CD14-positive monocyte (primary cell): Measurements from ENCODE around the gene CNN3. TPM values are rescaled to one million over a fixed set of nuclear protein-coding genes. Genes with fewer than 3 reads are reported as not detected.

Experiments
- DNase-seq, 3 donors: peaks; one replicate each; pipeline ENCODE4 v3.0.0-alpha.2; 2011 to 2022
- H2AFZ ChIP-seq: 2 replicates; pipeline ENCODE4 v1.6.0; 2012; ENCODE audit warnings: mild to moderate bottlenecking, low read depth, low read length, inconsistent platforms; ENCODE audit not compliant: insufficient read depth, poor library complexity, severe bottlenecking
- H3K27ac ChIP-seq, 2 donors: 1 replicate in 1 of 2; 2 replicates in 1 of 2; pipeline ENCODE4 v1.5.1; 2012 to 2013; ENCODE audit warnings: low read length in 2 of 2, control low read depth in 1 of 2, inconsistent platforms in 1 of 2, low read depth in 1 of 2, mild to moderate bottlenecking in 1 of 2
- H3K27me3 ChIP-seq, 2 donors: one replicate each; pipeline versions ENCODE4 v1.6.0 to v1.6.1; 2011 to 2013; ENCODE audit warnings: low read length in 2 of 2; ENCODE audit not compliant: control insufficient read depth in 2 of 2, insufficient read depth in 2 of 2
- H3K36me3 ChIP-seq, 2 donors: replicated peaks in 1 of 2; 1 replicate in 1 of 2; 2 replicates in 1 of 2; pipeline versions ENCODE4 v1.5.1 to v1.6.1; 2012 to 2013; ENCODE audit warnings: low read length in 2 of 2, control low read depth in 1 of 2, inconsistent platforms in 1 of 2, mild to moderate bottlenecking in 1 of 2; ENCODE audit not compliant: insufficient read depth in 2 of 2, control insufficient read depth in 1 of 2
- H3K4me1 ChIP-seq, 2 donors: 1 replicate in 1 of 2; 2 replicates in 1 of 2; pipeline versions ENCODE4 v1.5.1 to v1.6.1; 2012 to 2013; ENCODE audit warnings: low read length in 2 of 2, control low read depth in 1 of 2, inconsistent platforms in 1 of 2, mild to moderate bottlenecking in 1 of 2, moderate library complexity in 1 of 2; ENCODE audit not compliant: insufficient read depth in 2 of 2, control insufficient read depth in 1 of 2
- H3K4me2 ChIP-seq: replicated peaks from 2 replicates; pipeline ENCODE3; 2012; ENCODE audit warnings: low read length, moderate library complexity, mild to moderate bottlenecking; ENCODE audit not compliant: poor library complexity, severe bottlenecking; ENCODE audit errors: extremely low read depth
- H3K4me3 ChIP-seq, 3 experiments: fragments of 200-600 bp in 1 of 3; sonication (generic) in 1 of 3; replicated peaks in 1 of 3; 1 replicate in 2 of 3; 2 replicates in 1 of 3; pipeline ENCODE4 v1.5.1; 2011 to 2013; ENCODE audit warnings: low read length in 3 of 3, mild to moderate bottlenecking in 3 of 3, control low read depth in 2 of 3, low read depth in 2 of 3, inconsistent platforms in 1 of 3, moderate library complexity in 1 of 3
- H3K79me2 ChIP-seq: 2 replicates; pipeline ENCODE4 v1.6.0; 2012; ENCODE audit warnings: mild to moderate bottlenecking, control low read depth, inconsistent platforms, low read length, moderate library complexity; ENCODE audit not compliant: insufficient read depth
- H3K9ac ChIP-seq: 2 replicates; pipeline ENCODE4 v1.6.0; 2017; ENCODE audit warnings: low read length, mild to moderate bottlenecking; ENCODE audit not compliant: insufficient read depth, poor library complexity, severe bottlenecking
- H3K9me3 ChIP-seq, 2 donors: replicated peaks in 1 of 2; 1 replicate in 1 of 2; 2 replicates in 1 of 2; pipeline versions ENCODE4 v1.5.1 to v1.6.1; 2012 to 2013; ENCODE audit warnings: low read length in 2 of 2, control low read depth in 1 of 2; ENCODE audit not compliant: control insufficient read depth in 1 of 2, insufficient read depth in 1 of 2
- H4K20me1 ChIP-seq: 2 replicates; pipeline ENCODE4 v1.6.0; 2012; ENCODE audit warnings: mild to moderate bottlenecking, low read length, control low read depth, moderate library complexity; ENCODE audit not compliant: insufficient read depth
- H3K27ac Mint-ChIP-seq, 7 donors: one replicate each; pipeline ENCODE4 v1.8.0; 2020; ENCODE audit warnings: mild to moderate bottlenecking in 7 of 7, mixed read lengths in 7 of 7, moderate library complexity in 6 of 7, inconsistent platforms in 2 of 7
- H3K27me3 Mint-ChIP-seq, 3 donors: one replicate each; pipeline ENCODE4 v1.8.0; 2021 to 2022; ENCODE audit warnings: low read depth in 3 of 3, mild to moderate bottlenecking in 3 of 3, mixed read lengths in 3 of 3, moderate library complexity in 3 of 3, inconsistent platforms in 1 of 3
- H3K36me3 Mint-ChIP-seq, 2 donors: one replicate each; pipeline ENCODE4 v1.8.0; 2020; ENCODE audit warnings: mixed read lengths in 2 of 2, inconsistent platforms in 1 of 2, mild to moderate bottlenecking in 1 of 2
- H3K4me1 Mint-ChIP-seq: one replicate; pipeline ENCODE4 v1.8.0; 2020; ENCODE audit warnings: mild to moderate bottlenecking, mixed read lengths
- H3K4me3 Mint-ChIP-seq, 2 donors: one replicate each; pipeline ENCODE4 v1.8.0; 2020; ENCODE audit warnings: mild to moderate bottlenecking in 2 of 2, mixed read lengths in 2 of 2, moderate library complexity in 1 of 2
- H3K9me3 Mint-ChIP-seq, 7 donors: one replicate each; pipeline ENCODE4 v1.8.0; 2020 to 2022; ENCODE audit warnings: mixed read lengths in 7 of 7, mild to moderate bottlenecking in 6 of 7, moderate library complexity in 6 of 7, inconsistent platforms in 2 of 7
- WGBS: methylation state at CpG from one replicate; pipeline ENCODE4 v1.1.5; 2013; ENCODE audit warnings: missing lambda C conversion rate; ENCODE audit not compliant: insufficient coverage; 5-methylcytosine and 5-hydroxymethylcytosine counted together
- intact Hi-C, 2 donors: fragments of 100-400 bp; cut with micrococcal nuclease; formaldehyde crosslinking; loops; one replicate each; pipeline versions ENCODE4 v1.15.0 to v1.15.1; 2023
- polyA plus RNA-seq, 3 donors: library from polyadenylated mRNA; depleted of rRNA in 1 of 3; unstranded in 2 of 3; stranded (reverse) in 1 of 3; fragments of 300-500 nt in 2 of 3; fragments of >200 nt in 1 of 3; fragmentation: Illumina TruSeq in 2 of 3; gene quantifications; 1 replicate in 2 of 3; 2 replicates in 1 of 3; pipeline ENCODE4 v1.2.3, GENCODE V29; 2012 to 2021
- TF ChIP-seq, protein P1 (sequence below): fragments of 200-600 bp; IDR thresholded peaks from one replicate; pipeline ENCODE4 v1.8.0; 2022; ENCODE audit warnings: antibody characterized with exemption, mild to moderate bottlenecking

Gene CNN3
- polyA plus RNA-seq, 3 donors = 0.08 to 0.09 (median 0.08) TPM

- no peak for DNase-seq
- Mint-ChIP-seq H3K27me3 (peaks cover 4 to 7% (median 7%) of the 10 kb centered on the region in 3 donors), H3K4me1 (no peaks in the 10 kb centered on the region), H3K36me3 (no peaks in the 10 kb centered on the region), H3K4me3 (no peak overlapping the region), H3K27ac (no peak overlapping the region), H3K9me3 (peaks cover 0 to 4% (median 0%) of the 10 kb centered on the region in 7 donors)
- Histone ChIP-seq H2AFZ (no peak overlapping the region), H3K79me2 (no peaks in the 10 kb centered on the region), H3K9ac (no peak overlapping the region), H3K4me1 (no peaks in the 10 kb centered on the region), H3K36me3 (no peaks in the 10 kb centered on the region), H3K4me2 (no peak overlapping the region), H4K20me1 (no peaks in the 10 kb centered on the region), H3K9me3 (no peaks in the 10 kb centered on the region), H3K27me3 (peaks cover 0 to 2% of the 10 kb centered on the region in 2 donors), H3K27ac (no peak overlapping the region), H3K4me3 (no peak overlapping the region)
- intact Hi-C loops = loop anchor here in 1 of 2 donors (10.0 kb wide), 1 partner anchor 64 kb away; no protein-coding TSS in a partner anchor
- TF ChIP-seq, protein P1, sequence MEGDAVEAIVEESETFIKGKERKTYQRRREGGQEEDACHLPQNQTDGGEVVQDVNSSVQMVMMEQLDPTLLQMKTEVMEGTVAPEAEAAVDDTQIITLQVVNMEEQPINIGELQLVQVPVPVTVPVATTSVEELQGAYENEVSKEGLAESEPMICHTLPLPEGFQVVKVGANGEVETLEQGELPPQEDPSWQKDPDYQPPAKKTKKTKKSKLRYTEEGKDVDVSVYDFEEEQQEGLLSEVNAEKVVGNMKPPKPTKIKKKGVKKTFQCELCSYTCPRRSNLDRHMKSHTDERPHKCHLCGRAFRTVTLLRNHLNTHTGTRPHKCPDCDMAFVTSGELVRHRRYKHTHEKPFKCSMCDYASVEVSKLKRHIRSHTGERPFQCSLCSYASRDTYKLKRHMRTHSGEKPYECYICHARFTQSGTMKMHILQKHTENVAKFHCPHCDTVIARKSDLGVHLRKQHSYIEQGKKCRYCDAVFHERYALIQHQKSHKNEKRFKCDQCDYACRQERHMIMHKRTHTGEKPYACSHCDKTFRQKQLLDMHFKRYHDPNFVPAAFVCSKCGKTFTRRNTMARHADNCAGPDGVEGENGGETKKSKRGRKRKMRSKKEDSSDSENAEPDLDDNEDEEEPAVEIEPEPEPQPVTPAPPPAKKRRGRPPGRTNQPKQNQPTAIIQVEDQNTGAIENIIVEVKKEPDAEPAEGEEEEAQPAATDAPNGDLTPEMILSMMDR = no peak
- 85% methylated on average over 3 of the region's 3 CpGs for WGBS
Measured at GRCh38 chr1:94940738-94941137, 13.8 kb upstream of the CNN3 start.

DNA sequence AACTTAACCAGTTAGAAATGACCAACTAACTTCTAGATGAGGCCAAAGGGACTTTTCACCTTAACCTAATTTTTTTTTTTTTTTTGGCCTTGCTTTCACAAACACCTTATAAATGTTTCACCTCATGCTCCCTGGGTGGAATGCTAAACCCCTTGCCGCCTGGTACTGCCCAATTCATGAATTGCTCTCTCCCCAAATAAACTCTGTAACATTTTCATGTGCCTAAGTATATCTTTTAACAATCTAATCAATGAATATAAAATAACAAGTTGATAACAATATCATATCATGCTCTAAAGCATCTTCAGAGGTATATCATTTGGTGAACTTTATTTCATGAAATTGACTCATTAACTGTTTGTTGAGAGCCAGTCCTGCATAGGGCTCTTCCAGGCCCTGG lies 10.9 kb upstream of the CNN3 start:
- no peaks in the 10 kb centered on the region for H3K9me3 ChIP-seq
- DNase-seq = no peak
- no CpG with 5 or more reads among the region's 1 CpG for WGBS
- no peaks in the 10 kb centered on the region for H4K20me1 ChIP-seq
- no peaks in the 10 kb centered on the region for H3K4me1 ChIP-seq
- no peak overlapping the region for H2AFZ ChIP-seq
- no peak overlapping the region for H3K4me2 ChIP-seq
- Mint-ChIP-seq H3K4me1 (no peaks in the 10 kb centered on the region), H3K27ac (no peak overlapping the region), H3K4me3 (no peak overlapping the region), H3K27me3 (peaks cover 1 to 7% (median 7%) of the 10 kb centered on the region in 3 donors), H3K36me3 (no peaks in the 10 kb centered on the region), H3K9me3 (peaks cover 0 to 4% (median 0%) of the 10 kb centered on the region in 7 donors)
- intact Hi-C loops = no loop called here
- no peaks in the 10 kb centered on the region for H3K79me2 ChIP-seq
- H3K27me3 ChIP-seq = no peaks in the 10 kb centered on the region
- no peak overlapping the region for H3K27ac ChIP-seq
- H3K4me3 ChIP-seq = no peak overlapping the region
- no peak overlapping the region for H3K9ac ChIP-seq
- no peaks in the 10 kb centered on the region for H3K36me3 ChIP-seq
- TF ChIP-seq, protein P1 = no peak
